Measurements from ENCODE around the gene JMY. TPM values are rescaled to one million over a fixed set of nuclear protein-coding genes. Genes with fewer than 3 reads are reported as not detected.

JMY gene
- polyA plus RNA-seq, 2 of the 4 experiments (the other 2 are of a cell fraction): 4.2 to 5.0 TPM

DNA sequence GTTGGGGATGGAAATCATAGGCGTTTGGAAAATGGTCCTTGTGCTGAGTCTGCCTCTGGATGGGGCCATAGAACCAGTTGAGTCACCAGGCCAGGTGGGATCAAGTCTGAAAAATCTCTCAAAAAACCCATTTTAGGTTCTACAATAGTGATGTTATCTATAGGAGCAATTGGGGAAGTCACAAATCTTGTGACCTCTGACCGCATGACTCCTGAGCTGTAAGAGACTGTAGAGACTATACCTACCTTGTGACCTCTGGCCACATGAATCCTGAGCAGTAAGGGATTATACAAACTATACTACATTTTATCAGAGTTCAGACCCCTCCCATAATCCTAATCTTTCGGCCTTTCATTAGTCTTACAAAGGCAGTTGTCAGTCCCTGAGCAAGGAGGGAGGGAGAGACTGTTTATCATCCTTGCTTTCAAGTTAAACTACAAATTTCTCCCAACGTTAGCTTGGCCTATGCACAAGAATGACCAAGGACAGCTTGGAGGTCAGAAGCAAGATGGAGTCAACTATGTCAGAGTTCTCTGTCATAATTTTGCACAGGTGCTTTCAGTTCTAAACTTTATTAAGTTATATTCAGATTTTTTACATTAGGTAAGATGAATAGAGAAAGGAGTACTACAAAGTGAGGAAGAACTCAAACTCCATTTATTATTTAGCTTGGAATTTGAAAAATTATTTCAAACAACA lies 11.5 kb upstream of the JMY start:
- H3K4me1 ChIP-seq: no peaks in the 10 kb centered on the region
- H3K4me3 ChIP-seq: no peak overlapping the region
- ChIA-PET POLR2A (no interaction called here), CTCF (interaction anchor here (0.6 to 1.3 kb wide), 3 partner anchors 91 to 816 kb away, joined by 3 read pairs; no protein-coding TSS in a partner anchor)
- no peak for DNase-seq (ENCODE audit: low read depth in 1 of 2, low spot score in 1 of 2)
- ATAC-seq: no peak
- no peak for TF ChIP-seq RNF2 (IDR thresholded peaks at IDR 0.05; ENCODE audit: borderline replicate concordance, low read depth)
- no peak for TF ChIP-seq SREBF2 (IDR thresholded peaks at IDR 0.05)
- no peak for TF ChIP-seq EHF (CRISPR knock-in tag; IDR thresholded peaks at IDR 0.05)
- 62% methylated on average over 4 of the region's 4 CpGs for WGBS (ENCODE audit: missing lambda C conversion rate)
- no peaks in the 10 kb centered on the region for H3K9me3 ChIP-seq
- H3K27ac ChIP-seq: no peak overlapping the region
- H3K4me2 ChIP-seq: no peak overlapping the region
- FAIRE-seq: no peak

- TF ChIP-seq GATA3 (IDR thresholded peaks at IDR 0.05; ENCODE audit: borderline replicate concordance) (no peak), EHMT2 (IDR thresholded peaks at IDR 0.05; ENCODE audit: low read depth) (no peak), EHF (CRISPR knock-in tag; IDR thresholded peaks at IDR 0.05) (no peak), POLR2A (IDR thresholded peaks at IDR 0.05; ENCODE audit: low read length) (no peak), JUNB (IDR thresholded peaks at IDR 0.05) (no peak), HOXA7 (CRISPR knock-in tag; IDR thresholded peaks at IDR 0.05) (no peak), POLR2AphosphoS2 (conservative IDR thresholded peaks at IDR 0.05; ENCODE audit: low read length) (no peak), NR3C1 (IDR thresholded peaks at IDR 0.05) (no peak), FOSB (CRISPR knock-in tag; IDR thresholded peaks at IDR 0.05) (no peak), ZFP36 (IDR thresholded peaks at IDR 0.05; ENCODE audit: borderline replicate concordance, partially characterized antibody) (no peak), ZC3H11A (IDR thresholded peaks at IDR 0.05) (no peak), KDM5A (IDR thresholded peaks at IDR 0.05) (no peak), BHLHE40 (IDR thresholded peaks at IDR 0.05; ENCODE audit: low read depth, low read length) (no peak), FOXS1 (CRISPR knock-in tag; IDR thresholded peaks at IDR 0.05) (no peak), CBX8 (IDR thresholded peaks at IDR 0.05) (no peak), CHD2 (IDR thresholded peaks at IDR 0.05; ENCODE audit: low read length, partially characterized antibody) (no peak), MAZ (IDR thresholded peaks at IDR 0.05; ENCODE audit: borderline replicate concordance, low read depth, low read length) (no peak), USF2 (IDR thresholded peaks at IDR 0.05) (no peak)
- TF ChIP-seq, protein P1, sequence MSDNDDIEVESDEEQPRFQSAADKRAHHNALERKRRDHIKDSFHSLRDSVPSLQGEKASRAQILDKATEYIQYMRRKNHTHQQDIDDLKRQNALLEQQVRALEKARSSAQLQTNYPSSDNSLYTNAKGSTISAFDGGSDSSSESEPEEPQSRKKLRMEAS (IDR thresholded peaks at IDR 0.05): no peak
- TF ChIP-seq, protein P2, sequence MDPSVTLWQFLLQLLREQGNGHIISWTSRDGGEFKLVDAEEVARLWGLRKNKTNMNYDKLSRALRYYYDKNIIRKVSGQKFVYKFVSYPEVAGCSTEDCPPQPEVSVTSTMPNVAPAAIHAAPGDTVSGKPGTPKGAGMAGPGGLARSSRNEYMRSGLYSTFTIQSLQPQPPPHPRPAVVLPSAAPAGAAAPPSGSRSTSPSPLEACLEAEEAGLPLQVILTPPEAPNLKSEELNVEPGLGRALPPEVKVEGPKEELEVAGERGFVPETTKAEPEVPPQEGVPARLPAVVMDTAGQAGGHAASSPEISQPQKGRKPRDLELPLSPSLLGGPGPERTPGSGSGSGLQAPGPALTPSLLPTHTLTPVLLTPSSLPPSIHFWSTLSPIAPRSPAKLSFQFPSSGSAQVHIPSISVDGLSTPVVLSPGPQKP (IDR thresholded peaks at IDR 0.05; ENCODE audit: low read depth, low read length): no peak
- DNase-seq (ENCODE audit: low read depth in 1 of 2, low spot score in 1 of 2): no peak
- no peak for ATAC-seq
- no peaks in the 10 kb centered on the region for H3K4me1 ChIP-seq
- no peak overlapping the region for H3K27ac ChIP-seq
- FAIRE-seq: no peak
- ChIA-PET POLR2A (no interaction called here), CTCF (interaction anchor here (0.6 to 1.2 kb wide), 3 partner anchors 200 to 817 kb away, joined by 3 to 4 read pairs (median 3); no protein-coding TSS in a partner anchor)
- no peak overlapping the region for H3K4me3 ChIP-seq
- H3K4me2 ChIP-seq: no peak overlapping the region
- 45% methylated on average over 2 of the region's 2 CpGs for WGBS (ENCODE audit: missing lambda C conversion rate)
- H3K9me3 ChIP-seq: no peaks in the 10 kb centered on the region
These were observed 10.9 kb upstream of the JMY start for GRCh38 chr5:79225026-79225425.

GRCh38 chr5:79225441-79225840 lies 10.5 kb upstream of the JMY start:
- no peaks in the 10 kb centered on the region for H3K9me3 ChIP-seq
- 85% methylated on average over 5 of the region's 5 CpGs for WGBS (ENCODE audit: missing lambda C conversion rate)
- ChIA-PET POLR2A (interaction anchor here (0.6 kb wide), 1 partner anchor 15 kb away, joined by 3 read pairs; no protein-coding TSS in a partner anchor), CTCF (interaction anchor here (0.6 to 1.2 kb wide), 3 partner anchors 201 to 817 kb away, joined by 3 to 4 read pairs (median 3); no protein-coding TSS in a partner anchor)
- FAIRE-seq (no peak), DNase-seq (ENCODE audit: low read depth in 1 of 2, low spot score in 1 of 2) (no peak), ATAC-seq (no peak)
- no peak overlapping the region for H3K27ac ChIP-seq
- TF ChIP-seq PBX3 (IDR thresholded peaks at IDR 0.05): no peak
- TF ChIP-seq HEYL (CRISPR knock-in tag; IDR thresholded peaks at IDR 0.05): no peak
- TF ChIP-seq SREBF2 (IDR thresholded peaks at IDR 0.05): no peak
- TF ChIP-seq ZSCAN20 (CRISPR knock-in tag; IDR thresholded peaks at IDR 0.05): no peak
- TF ChIP-seq, protein P3, sequence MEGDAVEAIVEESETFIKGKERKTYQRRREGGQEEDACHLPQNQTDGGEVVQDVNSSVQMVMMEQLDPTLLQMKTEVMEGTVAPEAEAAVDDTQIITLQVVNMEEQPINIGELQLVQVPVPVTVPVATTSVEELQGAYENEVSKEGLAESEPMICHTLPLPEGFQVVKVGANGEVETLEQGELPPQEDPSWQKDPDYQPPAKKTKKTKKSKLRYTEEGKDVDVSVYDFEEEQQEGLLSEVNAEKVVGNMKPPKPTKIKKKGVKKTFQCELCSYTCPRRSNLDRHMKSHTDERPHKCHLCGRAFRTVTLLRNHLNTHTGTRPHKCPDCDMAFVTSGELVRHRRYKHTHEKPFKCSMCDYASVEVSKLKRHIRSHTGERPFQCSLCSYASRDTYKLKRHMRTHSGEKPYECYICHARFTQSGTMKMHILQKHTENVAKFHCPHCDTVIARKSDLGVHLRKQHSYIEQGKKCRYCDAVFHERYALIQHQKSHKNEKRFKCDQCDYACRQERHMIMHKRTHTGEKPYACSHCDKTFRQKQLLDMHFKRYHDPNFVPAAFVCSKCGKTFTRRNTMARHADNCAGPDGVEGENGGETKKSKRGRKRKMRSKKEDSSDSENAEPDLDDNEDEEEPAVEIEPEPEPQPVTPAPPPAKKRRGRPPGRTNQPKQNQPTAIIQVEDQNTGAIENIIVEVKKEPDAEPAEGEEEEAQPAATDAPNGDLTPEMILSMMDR (IDR thresholded peaks at IDR 0.05): no peak
- H3K4me2 ChIP-seq: no peak overlapping the region
- no peak overlapping the region for H3K4me3 ChIP-seq
- H3K4me1 ChIP-seq: no peaks in the 10 kb centered on the region

Measured in A549 (cell line).